ENCODE data around the gene CFAP410.

CFAP410 gene

DNA sequence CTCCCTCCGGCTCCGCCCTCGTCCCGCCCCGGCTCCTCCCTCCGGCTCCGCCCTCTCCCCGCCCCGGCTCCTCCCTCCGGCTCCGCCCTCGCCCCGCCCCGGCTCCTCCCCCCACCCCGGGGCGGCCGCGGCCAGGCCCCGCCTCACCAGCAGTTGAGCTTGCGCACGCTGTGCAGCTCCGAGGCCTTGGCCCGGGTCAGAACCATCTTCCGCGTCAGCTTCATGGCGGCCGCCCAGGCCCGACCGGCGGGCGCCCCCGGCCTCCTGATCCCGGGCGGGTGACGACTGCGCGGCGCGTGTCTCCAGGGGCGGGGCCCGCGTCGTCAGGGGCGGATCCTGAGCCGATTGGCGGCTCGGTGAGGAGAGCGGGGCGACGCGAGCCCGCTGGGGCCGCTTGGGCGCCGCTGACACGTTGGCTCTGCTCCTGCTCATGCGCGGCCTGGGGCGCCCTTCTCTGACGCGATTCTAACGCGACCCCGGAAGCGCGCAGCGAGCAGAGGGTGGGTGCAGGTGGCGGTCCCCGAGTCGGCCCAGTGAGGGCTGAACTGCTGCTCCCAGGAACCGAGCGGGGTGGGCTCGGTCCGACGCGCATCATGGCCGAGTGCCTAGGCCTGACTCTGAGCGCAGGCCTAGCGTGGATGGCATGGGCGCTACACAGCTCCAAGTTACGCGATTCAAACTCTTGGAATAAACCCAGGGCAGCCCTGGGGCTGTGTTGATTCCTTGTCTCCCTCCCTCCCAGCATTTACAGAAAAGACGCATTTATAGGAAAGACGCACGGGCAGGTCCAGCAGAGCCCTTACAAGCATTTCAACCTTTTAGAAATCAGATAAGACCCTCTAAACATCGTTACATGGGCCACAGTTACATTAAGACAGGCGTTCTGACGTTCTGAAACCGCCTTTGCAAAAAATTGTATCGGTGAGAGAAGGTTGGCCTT is at the start of gene CFAP410:
TSS of gene CFAP410 (minus strand) at position 420 of the 940 bp plus-strand sequence. CDS start at position 224, 196 bp downstream.
- TF ChIP-seq POLR2A (IDR thresholded peaks at IDR 0.05; ENCODE audit: extremely low read depth, insufficient read length) = peak; percentile 94
- TF ChIP-seq, protein P1, sequence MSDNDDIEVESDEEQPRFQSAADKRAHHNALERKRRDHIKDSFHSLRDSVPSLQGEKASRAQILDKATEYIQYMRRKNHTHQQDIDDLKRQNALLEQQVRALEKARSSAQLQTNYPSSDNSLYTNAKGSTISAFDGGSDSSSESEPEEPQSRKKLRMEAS (IDR thresholded peaks at IDR 0.05; ENCODE audit: low read depth, low read length) = peak; percentile 77
- peak; percentile 92 for TF ChIP-seq MYC (IDR thresholded peaks at IDR 0.05; ENCODE audit: low read depth, low read length)
- TF ChIP-seq, protein P2, sequence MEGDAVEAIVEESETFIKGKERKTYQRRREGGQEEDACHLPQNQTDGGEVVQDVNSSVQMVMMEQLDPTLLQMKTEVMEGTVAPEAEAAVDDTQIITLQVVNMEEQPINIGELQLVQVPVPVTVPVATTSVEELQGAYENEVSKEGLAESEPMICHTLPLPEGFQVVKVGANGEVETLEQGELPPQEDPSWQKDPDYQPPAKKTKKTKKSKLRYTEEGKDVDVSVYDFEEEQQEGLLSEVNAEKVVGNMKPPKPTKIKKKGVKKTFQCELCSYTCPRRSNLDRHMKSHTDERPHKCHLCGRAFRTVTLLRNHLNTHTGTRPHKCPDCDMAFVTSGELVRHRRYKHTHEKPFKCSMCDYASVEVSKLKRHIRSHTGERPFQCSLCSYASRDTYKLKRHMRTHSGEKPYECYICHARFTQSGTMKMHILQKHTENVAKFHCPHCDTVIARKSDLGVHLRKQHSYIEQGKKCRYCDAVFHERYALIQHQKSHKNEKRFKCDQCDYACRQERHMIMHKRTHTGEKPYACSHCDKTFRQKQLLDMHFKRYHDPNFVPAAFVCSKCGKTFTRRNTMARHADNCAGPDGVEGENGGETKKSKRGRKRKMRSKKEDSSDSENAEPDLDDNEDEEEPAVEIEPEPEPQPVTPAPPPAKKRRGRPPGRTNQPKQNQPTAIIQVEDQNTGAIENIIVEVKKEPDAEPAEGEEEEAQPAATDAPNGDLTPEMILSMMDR (IDR thresholded peaks at IDR 0.05; ENCODE audit: low read depth, low read length) = no peak
- peak within 1 kb of the TSS; percentile 87 for H3K4me3 ChIP-seq (ENCODE audit: low read depth, low read length)
- DNase-seq (ENCODE audit: low read depth) = peak; percentile 95

DNA sequence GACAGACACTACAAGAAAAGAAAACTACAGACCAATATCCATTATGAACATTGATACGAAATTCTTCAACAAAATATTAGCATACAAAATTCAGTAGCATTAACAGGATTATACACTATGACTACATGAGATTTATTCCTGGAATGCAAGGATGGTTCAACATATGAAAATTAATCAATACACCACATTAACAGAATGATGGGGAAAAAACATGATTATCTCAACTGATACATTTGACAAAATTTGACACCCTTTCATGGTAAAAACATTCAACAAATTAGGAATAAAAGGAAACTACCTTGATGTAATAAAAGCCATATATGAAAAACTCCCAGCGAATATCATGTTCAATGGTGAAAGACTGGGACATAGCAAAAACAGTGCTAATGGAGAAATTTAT is 45.8 kb upstream of the CFAP410 start:
- TF ChIP-seq, protein P2 (IDR thresholded peaks at IDR 0.05; ENCODE audit: low read depth, low read length) = no peak
- TF ChIP-seq MYC (IDR thresholded peaks at IDR 0.05; ENCODE audit: low read depth, low read length) (no peak), POLR2A (IDR thresholded peaks at IDR 0.05; ENCODE audit: extremely low read depth, insufficient read length) (no peak)
- TF ChIP-seq, protein P1 (IDR thresholded peaks at IDR 0.05; ENCODE audit: low read depth, low read length) = no peak
- no peak overlapping the region for H3K4me3 ChIP-seq (ENCODE audit: low read depth, low read length)
- no peak for DNase-seq (ENCODE audit: low read depth)

DNA sequence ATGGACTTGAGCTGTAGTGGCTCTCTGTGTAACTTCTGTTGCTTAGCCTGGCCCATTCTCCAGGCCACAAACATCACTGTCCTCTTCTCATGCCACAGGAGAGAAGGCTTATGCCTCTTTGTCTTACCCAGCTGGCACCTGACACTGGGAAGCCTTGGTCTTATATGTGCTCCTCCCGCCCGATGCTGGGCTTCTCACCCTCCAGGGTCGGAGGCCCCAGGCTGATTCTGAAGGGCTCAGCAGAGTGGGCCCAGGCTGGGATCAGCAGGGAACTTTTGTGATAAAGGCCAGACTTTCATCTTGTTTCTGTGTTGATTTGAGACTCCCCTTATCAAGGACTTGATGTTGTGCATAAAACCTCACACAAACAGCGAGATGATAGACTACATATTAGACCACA is 44.0 kb upstream of the CFAP410 start:
- H3K4me3 ChIP-seq (ENCODE audit: low read depth, low read length) = no peak overlapping the region
- TF ChIP-seq MYC (IDR thresholded peaks at IDR 0.05; ENCODE audit: low read depth, low read length) = no peak
- TF ChIP-seq, protein P1 (IDR thresholded peaks at IDR 0.05; ENCODE audit: low read depth, low read length) = no peak
- TF ChIP-seq, protein P2 (IDR thresholded peaks at IDR 0.05; ENCODE audit: low read depth, low read length) = no peak
- TF ChIP-seq POLR2A (IDR thresholded peaks at IDR 0.05; ENCODE audit: extremely low read depth, insufficient read length) = no peak
- no peak for DNase-seq (ENCODE audit: low read depth)

DNA sequence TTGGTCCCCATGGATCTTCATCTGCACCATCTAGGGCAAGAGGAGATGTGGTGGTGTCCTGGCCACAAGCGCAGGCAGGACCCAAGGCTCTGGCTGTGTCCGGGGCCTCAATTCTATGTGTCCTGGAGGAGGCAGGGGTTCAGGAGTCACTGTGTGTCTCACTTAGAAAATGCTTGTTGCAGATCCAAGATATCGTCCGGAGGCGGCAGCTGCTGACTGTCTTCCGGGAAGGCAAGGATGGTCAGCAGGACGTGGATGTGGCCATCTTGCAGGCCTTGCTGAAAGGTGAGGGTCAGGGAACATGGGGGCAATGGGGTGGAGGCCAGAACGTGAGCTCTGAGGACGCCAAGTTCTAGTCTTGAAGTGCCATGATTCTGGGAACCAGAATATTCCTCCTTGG is 43.3 kb upstream of the CFAP410 start:
- no peak for TF ChIP-seq POLR2A (IDR thresholded peaks at IDR 0.05; ENCODE audit: extremely low read depth, insufficient read length)
- no peak for TF ChIP-seq MYC (IDR thresholded peaks at IDR 0.05; ENCODE audit: low read depth, low read length)
- TF ChIP-seq, protein P2 (IDR thresholded peaks at IDR 0.05; ENCODE audit: low read depth, low read length) = no peak
- TF ChIP-seq, protein P1 (IDR thresholded peaks at IDR 0.05; ENCODE audit: low read depth, low read length) = no peak
- no peak for DNase-seq (ENCODE audit: low read depth)
- H3K4me3 ChIP-seq (ENCODE audit: low read depth, low read length) = no peak overlapping the region

DNA sequence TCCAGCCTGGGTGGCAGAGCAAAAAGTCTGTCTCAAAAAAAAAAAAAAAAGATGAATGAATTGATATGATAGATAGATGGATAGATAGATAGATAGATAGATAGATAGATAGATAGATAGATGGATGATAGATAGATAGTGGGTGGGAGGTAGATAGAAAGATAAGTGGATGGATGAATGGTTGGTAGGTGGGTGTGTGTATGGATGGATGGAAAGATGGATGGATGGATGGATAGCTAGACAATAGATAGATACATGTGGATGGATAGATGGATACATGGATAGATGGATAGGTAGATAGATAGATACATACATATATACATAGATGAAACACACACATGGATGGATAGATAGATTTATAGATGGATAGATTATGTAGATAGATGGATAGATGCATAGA is 42.7 kb upstream of the CFAP410 start:
- TF ChIP-seq MYC (IDR thresholded peaks at IDR 0.05; ENCODE audit: low read depth, low read length) (no peak), POLR2A (IDR thresholded peaks at IDR 0.05; ENCODE audit: extremely low read depth, insufficient read length) (no peak)
- TF ChIP-seq, protein P2 (IDR thresholded peaks at IDR 0.05; ENCODE audit: low read depth, low read length) = no peak
- TF ChIP-seq, protein P1 (IDR thresholded peaks at IDR 0.05; ENCODE audit: low read depth, low read length) = no peak
- DNase-seq (ENCODE audit: low read depth) = no peak
- no peak overlapping the region for H3K4me3 ChIP-seq (ENCODE audit: low read depth, low read length)
